ENCODE data around the gene PTGIR. TPM values are rescaled to one million over a fixed set of nuclear protein-coding genes. Genes with fewer than 3 reads are reported as not detected.

The PTGIR gene
- total and polyA plus RNA-seq, 2 donors from 2014 or later = 7.5 to 10.1 TPM

DNA sequence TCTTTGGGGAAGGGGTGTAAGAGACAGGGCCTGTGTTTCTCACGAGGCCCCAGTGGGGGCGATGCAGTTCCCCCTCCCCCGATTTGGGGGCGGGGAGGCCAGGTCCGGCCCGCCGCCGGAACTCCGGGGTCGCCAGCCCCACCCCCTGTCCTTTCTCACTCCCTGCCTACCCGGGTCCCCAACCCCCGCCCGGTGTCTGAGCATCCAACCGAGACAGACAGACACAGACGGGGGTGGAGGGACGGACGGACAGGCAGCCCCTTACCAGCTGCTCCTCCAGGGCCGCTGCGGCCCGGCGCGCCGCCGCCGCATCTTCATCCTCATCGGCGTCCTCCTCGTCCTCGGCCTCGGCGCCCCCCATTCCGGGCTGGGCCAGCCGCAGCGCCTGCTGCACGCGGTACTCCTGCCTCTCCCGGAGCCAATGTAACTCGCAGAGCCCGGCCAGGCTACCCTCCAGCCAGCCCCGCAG, 35.7 kb upstream of the PTGIR start:
- intact Hi-C loops (cut with DNase I) = loop anchor here (5.0 kb wide), 1 partner anchor 48 kb away; no protein-coding TSS in a partner anchor
- peak overlapping the region; percentile 37 to 83 for H3K27ac ChIP-seq (ENCODE audit: low read depth in 2 of 2, low read length in 2 of 2)
- DNase-seq (peak in 2 of 5 donors; percentile 75 to 88), FAIRE-seq (no peak)
- H3K9ac ChIP-seq (ENCODE audit: low read length in 3 of 3) = peak overlapping the region; percentile 9 to 61 (median 41)
- TF ChIP-seq, protein P1, sequence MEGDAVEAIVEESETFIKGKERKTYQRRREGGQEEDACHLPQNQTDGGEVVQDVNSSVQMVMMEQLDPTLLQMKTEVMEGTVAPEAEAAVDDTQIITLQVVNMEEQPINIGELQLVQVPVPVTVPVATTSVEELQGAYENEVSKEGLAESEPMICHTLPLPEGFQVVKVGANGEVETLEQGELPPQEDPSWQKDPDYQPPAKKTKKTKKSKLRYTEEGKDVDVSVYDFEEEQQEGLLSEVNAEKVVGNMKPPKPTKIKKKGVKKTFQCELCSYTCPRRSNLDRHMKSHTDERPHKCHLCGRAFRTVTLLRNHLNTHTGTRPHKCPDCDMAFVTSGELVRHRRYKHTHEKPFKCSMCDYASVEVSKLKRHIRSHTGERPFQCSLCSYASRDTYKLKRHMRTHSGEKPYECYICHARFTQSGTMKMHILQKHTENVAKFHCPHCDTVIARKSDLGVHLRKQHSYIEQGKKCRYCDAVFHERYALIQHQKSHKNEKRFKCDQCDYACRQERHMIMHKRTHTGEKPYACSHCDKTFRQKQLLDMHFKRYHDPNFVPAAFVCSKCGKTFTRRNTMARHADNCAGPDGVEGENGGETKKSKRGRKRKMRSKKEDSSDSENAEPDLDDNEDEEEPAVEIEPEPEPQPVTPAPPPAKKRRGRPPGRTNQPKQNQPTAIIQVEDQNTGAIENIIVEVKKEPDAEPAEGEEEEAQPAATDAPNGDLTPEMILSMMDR (IDR thresholded peaks at IDR 0.05; ENCODE audit: borderline replicate concordance, extremely low read depth, insufficient read depth) = no peak
- peaks cover 0 to 5% (median 0%) of the 10 kb centered on the region in 3 donors for H3K4me1 ChIP-seq (ENCODE audit: control insufficient read depth in 2 of 3, insufficient read depth in 2 of 3, low read depth in 1 of 3, low read length in 3 of 3)
- peaks cover 0 to 2% (median 0%) of the 10 kb centered on the region in 3 donors for H3K36me3 ChIP-seq (ENCODE audit: control insufficient read depth in 2 of 3, insufficient read depth in 3 of 3, low read length in 3 of 3)
- H3K27me3 ChIP-seq (ENCODE audit: control insufficient read depth, insufficient read depth, low read length) = no peaks in the 10 kb centered on the region
- H3K4me3 ChIP-seq (ENCODE audit: low read length in 3 of 3) = peak overlapping the region; percentile 50 to 84 (median 58)
- no peaks in the 10 kb centered on the region for H3K9me3 ChIP-seq (ENCODE audit: control insufficient read depth in 2 of 3, insufficient read depth in 1 of 3, low read length in 3 of 3)

DNA sequence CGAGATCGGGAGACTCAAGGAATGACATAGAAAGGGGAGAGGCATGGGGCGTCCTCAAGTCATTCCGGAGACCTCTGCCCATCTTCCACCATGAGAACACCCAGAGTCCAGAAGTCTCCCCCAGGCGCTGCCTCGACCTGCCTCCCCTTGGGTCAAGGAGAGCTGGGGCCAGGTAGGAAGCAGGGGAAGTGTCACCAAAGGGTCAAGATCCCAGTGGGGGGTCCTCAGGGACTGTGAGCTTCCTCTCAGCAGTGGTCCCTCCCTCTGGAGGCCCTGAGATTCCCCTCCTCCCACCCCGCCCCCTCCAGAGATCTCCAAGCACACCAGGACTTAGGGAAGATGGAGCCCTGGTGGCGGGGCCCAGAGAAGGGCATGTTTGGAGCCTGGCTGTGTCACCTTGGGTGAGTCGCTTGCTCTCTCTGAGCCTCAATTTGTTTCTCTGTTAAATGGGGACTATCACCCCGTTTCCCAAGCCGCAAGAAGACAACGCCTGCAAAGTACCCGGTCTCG, 35.2 kb upstream of the PTGIR start:
- FAIRE-seq = no peak
- peak overlapping the region in 2 of 3 donors; percentile 41 to 74 for H3K9ac ChIP-seq (ENCODE audit: low read length in 3 of 3)

GRCh38 chr19:46659151-46660007, 34.5 kb upstream of the PTGIR start:
- Histone ChIP-seq H3K4me1 (ENCODE audit: control insufficient read depth in 2 of 3, insufficient read depth in 2 of 3, low read depth in 1 of 3, low read length in 3 of 3) (peaks cover 0 to 5% (median 0%) of the 10 kb centered on the region in 3 donors), H3K9me3 (ENCODE audit: control insufficient read depth in 2 of 3, insufficient read depth in 1 of 3, low read length in 3 of 3) (no peaks in the 10 kb centered on the region), H3K9ac (ENCODE audit: low read length in 3 of 3) (peak overlapping the region in 2 of 3 donors; percentile 41 to 74), H3K27me3 (ENCODE audit: control insufficient read depth, insufficient read depth, low read length) (no peaks in the 10 kb centered on the region), H3K4me3 (ENCODE audit: low read length in 3 of 3) (peak overlapping the region; percentile 58 to 84 (median 58)), H3K36me3 (ENCODE audit: control insufficient read depth in 2 of 3, insufficient read depth in 3 of 3, low read length in 3 of 3) (peaks cover 0 to 2% (median 0%) of the 10 kb centered on the region in 3 donors), H3K27ac (ENCODE audit: low read depth in 2 of 2, low read length in 2 of 2) (peak overlapping the region; percentile 47 to 63)
- DNase-seq = peak; percentile 80 to 90 (median 85)
- FAIRE-seq = no peak
- intact Hi-C loops (cut with DNase I) = loop anchor here (5.0 kb wide), 1 partner anchor 47 kb away; no protein-coding TSS in a partner anchor
- TF ChIP-seq, protein P1 (IDR thresholded peaks at IDR 0.05; ENCODE audit: borderline replicate concordance, extremely low read depth, insufficient read depth) = no peak

More for the DNA sequence above, 35.2 kb upstream of the PTGIR start:
- TF ChIP-seq, protein P1 (IDR thresholded peaks at IDR 0.05; ENCODE audit: borderline replicate concordance, extremely low read depth, insufficient read depth) = no peak
- H3K4me3 ChIP-seq (ENCODE audit: low read length in 3 of 3) = peak overlapping the region; percentile 58 to 84 (median 58)
- intact Hi-C loops (cut with DNase I) = loop anchor here (5.0 kb wide), 1 partner anchor 48 kb away; no protein-coding TSS in a partner anchor
- H3K36me3 ChIP-seq (ENCODE audit: control insufficient read depth in 2 of 3, insufficient read depth in 3 of 3, low read length in 3 of 3) = peaks cover 0 to 2% (median 0%) of the 10 kb centered on the region in 3 donors
- peak overlapping the region; percentile 47 to 83 for H3K27ac ChIP-seq (ENCODE audit: low read depth in 2 of 2, low read length in 2 of 2)
- peaks cover 0 to 5% (median 0%) of the 10 kb centered on the region in 3 donors for H3K4me1 ChIP-seq (ENCODE audit: control insufficient read depth in 2 of 3, insufficient read depth in 2 of 3, low read depth in 1 of 3, low read length in 3 of 3)
- peak; percentile 66 to 93 (median 85) for DNase-seq
- no peaks in the 10 kb centered on the region for H3K27me3 ChIP-seq (ENCODE audit: control insufficient read depth, insufficient read depth, low read length)
- no peaks in the 10 kb centered on the region for H3K9me3 ChIP-seq (ENCODE audit: control insufficient read depth in 2 of 3, insufficient read depth in 1 of 3, low read length in 3 of 3)
